ENCODE results near the gene TYW1B. TPM values are rescaled to one million over a fixed set of nuclear protein-coding genes. Genes with fewer than 3 reads are reported as not detected.
"Not testable (repeated sequence)": the region's sequence is repeated elsewhere in the genome, so short reads cannot be mapped to it uniquely, and the experiment has no call there.

TYW1B gene
- total and polyA plus RNA-seq, 4 experiments from 2014 or later, result 0.30 to 8.4 (median 5.0) TPM

GRCh38 chr7:72554401-72554800 is 273.6 kb downstream of the TYW1B start:
- H3K27me3 Mint-ChIP-seq; POLR2A ChIA-PET (ENCODE audit: partially characterized antibody); CTCF ChIA-PET (ENCODE audit: partially characterized antibody); H3K4me1 ChIP-seq (ENCODE audit: insufficient read depth, low read length); H3K27ac Mint-ChIP-seq; H3K4me3 Mint-ChIP-seq; H3K9me3 ChIP-seq (ENCODE audit: control insufficient read depth in 1 of 2, low read length in 2 of 2); H3K27ac ChIP-seq (ENCODE audit: low read depth, low read length); H3K27me3 ChIP-seq (ENCODE audit: insufficient read depth, low read length); H3K4me1 Mint-ChIP-seq; H3K36me3 ChIP-seq (ENCODE audit: insufficient read depth, low read length); DNase-seq; intact Hi-C loops (cut with micrococcal nuclease); H3K4me3 ChIP-seq (ENCODE audit: low read length in 2 of 2); H3K36me3 Mint-ChIP-seq: not testable (repeated sequence)
- peaks cover 0 to 19% (median 5%) of the 10 kb centered on the region in 8 donors for H3K9me3 Mint-ChIP-seq

GRCh38 chr7:72550454-72550853 is 277.5 kb downstream of the TYW1B start:
- H3K9me3 Mint-ChIP-seq, result peaks cover 0 to 24% (median 3%) of the 10 kb centered on the region in 8 donors
- H3K4me1 ChIP-seq (ENCODE audit: insufficient read depth, low read length); POLR2A ChIA-PET (ENCODE audit: partially characterized antibody); H3K4me3 Mint-ChIP-seq; H3K9me3 ChIP-seq (ENCODE audit: control insufficient read depth in 1 of 2, low read length in 2 of 2); intact Hi-C loops (cut with micrococcal nuclease); H3K4me3 ChIP-seq (ENCODE audit: low read length in 2 of 2); H3K27me3 ChIP-seq (ENCODE audit: insufficient read depth, low read length); DNase-seq; H3K36me3 Mint-ChIP-seq; H3K27ac Mint-ChIP-seq; H3K4me1 Mint-ChIP-seq; CTCF ChIA-PET (ENCODE audit: partially characterized antibody); H3K27me3 Mint-ChIP-seq; H3K36me3 ChIP-seq (ENCODE audit: insufficient read depth, low read length); H3K27ac ChIP-seq (ENCODE audit: low read depth, low read length): not testable (repeated sequence)

DNA sequence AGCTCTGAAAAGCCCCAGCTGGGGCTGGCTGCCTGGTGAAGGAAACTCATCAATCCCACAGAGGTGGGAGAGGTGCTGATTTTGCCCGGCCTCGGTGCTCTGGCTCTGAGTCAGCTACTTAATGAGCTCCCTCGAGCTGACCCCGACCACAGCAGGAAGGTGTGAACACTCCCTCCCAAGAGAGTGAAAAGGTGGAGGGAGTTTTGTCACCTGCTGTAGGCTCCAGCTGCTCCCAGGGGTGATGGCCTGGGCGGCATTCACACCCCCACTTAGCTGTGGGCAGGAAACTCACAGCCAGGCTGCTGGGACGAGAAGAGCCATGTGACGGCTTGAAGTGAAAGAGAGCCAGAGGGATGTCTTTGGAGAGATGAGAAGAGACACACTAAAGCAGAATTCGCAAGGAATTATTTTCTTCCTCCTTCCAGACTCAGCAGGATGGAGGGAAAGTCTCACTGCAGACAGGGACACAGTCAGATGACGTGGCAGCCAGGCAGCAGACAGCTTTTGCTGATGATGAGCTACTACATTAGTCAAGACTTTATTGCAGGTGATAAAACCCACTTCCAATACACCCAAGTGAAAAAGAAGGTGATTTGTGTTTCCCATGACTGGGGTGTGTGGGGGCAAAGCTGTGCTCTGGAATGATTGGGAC is 281.3 kb downstream of the TYW1B start:
- H3K9me3 ChIP-seq (ENCODE audit: control insufficient read depth in 1 of 2, low read length in 2 of 2); H3K27me3 Mint-ChIP-seq; POLR2A ChIA-PET (ENCODE audit: partially characterized antibody); intact Hi-C loops (cut with micrococcal nuclease); H3K27ac Mint-ChIP-seq; DNase-seq; H3K36me3 ChIP-seq (ENCODE audit: insufficient read depth, low read length); H3K36me3 Mint-ChIP-seq; H3K4me3 Mint-ChIP-seq; H3K27me3 ChIP-seq (ENCODE audit: insufficient read depth, low read length); H3K4me1 ChIP-seq (ENCODE audit: insufficient read depth, low read length); H3K27ac ChIP-seq (ENCODE audit: low read depth, low read length); H3K4me3 ChIP-seq (ENCODE audit: low read length in 2 of 2); H3K4me1 Mint-ChIP-seq; CTCF ChIA-PET (ENCODE audit: partially characterized antibody): not testable (repeated sequence)
- H3K9me3 Mint-ChIP-seq, result peaks cover 0 to 16% (median 3%) of the 10 kb centered on the region in 8 donors

GRCh38 chr7:72544531-72544930 is 283.5 kb downstream of the TYW1B start:
- H3K9me3 ChIP-seq (ENCODE audit: control insufficient read depth in 1 of 2, low read length in 2 of 2); H3K27me3 Mint-ChIP-seq; intact Hi-C loops (cut with micrococcal nuclease); H3K4me1 Mint-ChIP-seq; H3K27ac ChIP-seq (ENCODE audit: low read depth, low read length); H3K27ac Mint-ChIP-seq; H3K9me3 Mint-ChIP-seq; H3K36me3 ChIP-seq (ENCODE audit: insufficient read depth, low read length); H3K36me3 Mint-ChIP-seq; H3K4me1 ChIP-seq (ENCODE audit: insufficient read depth, low read length); H3K27me3 ChIP-seq (ENCODE audit: insufficient read depth, low read length); CTCF ChIA-PET (ENCODE audit: partially characterized antibody); POLR2A ChIA-PET (ENCODE audit: partially characterized antibody); H3K4me3 Mint-ChIP-seq; DNase-seq; H3K4me3 ChIP-seq (ENCODE audit: low read length in 2 of 2): not testable (repeated sequence)

DNA sequence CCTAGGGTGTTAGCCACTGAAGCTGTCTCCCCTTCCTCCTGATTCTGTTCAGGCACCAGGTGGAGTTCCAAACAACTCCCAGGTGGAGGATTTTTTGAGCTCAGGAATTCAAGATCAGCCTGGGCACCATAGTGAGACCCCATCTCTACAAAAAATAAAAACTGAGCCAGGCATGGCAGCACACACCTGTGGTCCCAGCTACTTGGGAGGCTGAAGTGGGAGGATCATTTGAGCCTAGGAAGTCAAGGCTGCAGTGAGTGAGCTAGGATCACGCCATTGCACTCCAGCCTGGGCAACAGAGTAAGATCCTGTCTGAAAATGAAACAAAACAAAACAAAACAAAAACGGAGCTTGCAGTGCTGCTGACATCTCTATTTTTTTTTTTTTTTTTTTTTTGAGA is 287.1 kb downstream of the TYW1B start:
- H3K27ac Mint-ChIP-seq, result no peak overlapping the region
- DNase-seq, result no peak
- Histone ChIP-seq H3K4me3 (ENCODE audit: low read length in 2 of 2) (no peak overlapping the region), H3K27ac (ENCODE audit: low read depth, low read length) (no peak overlapping the region), H3K4me1 (ENCODE audit: insufficient read depth, low read length) (no peaks in the 10 kb centered on the region), H3K36me3 (ENCODE audit: insufficient read depth, low read length) (no peaks in the 10 kb centered on the region), H3K9me3 (ENCODE audit: control insufficient read depth in 1 of 2, low read length in 2 of 2) (no peaks in the 10 kb centered on the region), H3K27me3 (ENCODE audit: insufficient read depth, low read length) (no peaks in the 10 kb centered on the region)
- H3K4me1 Mint-ChIP-seq, result peaks cover 0 to 2% (median 0%) of the 10 kb centered on the region in 4 donors
- peaks cover 0 to 2% (median 0%) of the 10 kb centered on the region in 8 donors for H3K9me3 Mint-ChIP-seq
- H3K36me3 Mint-ChIP-seq, result no peaks in the 10 kb centered on the region
- no peaks in the 10 kb centered on the region for H3K27me3 Mint-ChIP-seq
- intact Hi-C loops (cut with micrococcal nuclease), result no loop called here
- POLR2A ChIA-PET (ENCODE audit: partially characterized antibody), result no interaction called here
- no peak overlapping the region for H3K4me3 Mint-ChIP-seq
- CTCF ChIA-PET (ENCODE audit: partially characterized antibody), result no interaction called here

- no peaks in the 10 kb centered on the region for H3K36me3 ChIP-seq (ENCODE audit: insufficient read depth, low read length)
- CTCF ChIA-PET (ENCODE audit: partially characterized antibody), result no interaction called here
- Mint-ChIP-seq H3K27ac (no peak overlapping the region), H3K27me3 (no peaks in the 10 kb centered on the region), H3K4me1 (peaks cover 0 to 2% (median 0%) of the 10 kb centered on the region in 4 donors), H3K36me3 (no peaks in the 10 kb centered on the region), H3K9me3 (peaks cover 0 to 2% (median 0%) of the 10 kb centered on the region in 8 donors), H3K4me3 (no peak overlapping the region)
- H3K9me3 ChIP-seq (ENCODE audit: control insufficient read depth in 1 of 2, low read length in 2 of 2), result no peaks in the 10 kb centered on the region
- intact Hi-C loops (cut with micrococcal nuclease), result no loop called here
- no peaks in the 10 kb centered on the region for H3K27me3 ChIP-seq (ENCODE audit: insufficient read depth, low read length)
- no peak overlapping the region for H3K27ac ChIP-seq (ENCODE audit: low read depth, low read length)
- POLR2A ChIA-PET (ENCODE audit: partially characterized antibody), result no interaction called here
- H3K4me1 ChIP-seq (ENCODE audit: insufficient read depth, low read length), result no peaks in the 10 kb centered on the region
- H3K4me3 ChIP-seq (ENCODE audit: low read length in 2 of 2), result no peak overlapping the region
- DNase-seq, result no peak
Observed at GRCh38 chr7:72540106-72540611, 287.8 kb downstream of the TYW1B start.

DNA sequence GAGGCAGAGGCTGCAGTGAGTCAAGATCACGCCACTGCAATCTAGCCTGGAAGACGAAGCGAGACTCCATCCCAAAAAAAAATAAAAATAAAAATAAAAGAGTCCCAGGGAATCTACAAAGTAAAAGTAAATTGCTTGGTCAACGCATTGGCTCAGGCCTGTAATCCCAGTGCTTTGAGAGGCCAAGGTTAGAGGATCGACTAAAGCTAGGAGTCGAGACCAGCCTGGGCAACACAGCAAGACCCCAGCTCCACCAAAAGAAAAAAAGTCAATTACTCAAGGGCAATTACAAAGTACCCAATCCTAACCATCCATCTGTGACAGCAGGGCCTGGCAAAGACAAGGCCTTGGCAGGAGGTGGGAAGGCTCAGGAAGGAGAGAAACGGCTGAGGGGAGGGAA is 288.3 kb downstream of the TYW1B start:
- Mint-ChIP-seq H3K4me1 (peaks cover 0 to 2% (median 0%) of the 10 kb centered on the region in 4 donors), H3K9me3 (peaks cover 0 to 2% (median 0%) of the 10 kb centered on the region in 8 donors), H3K27me3 (no peaks in the 10 kb centered on the region), H3K36me3 (no peaks in the 10 kb centered on the region), H3K4me3 (no peak overlapping the region), H3K27ac (no peak overlapping the region)
- POLR2A ChIA-PET (ENCODE audit: partially characterized antibody), result no interaction called here
- DNase-seq, result no peak
- Histone ChIP-seq H3K4me1 (ENCODE audit: insufficient read depth, low read length) (no peaks in the 10 kb centered on the region), H3K4me3 (ENCODE audit: low read length in 2 of 2) (no peak overlapping the region), H3K27ac (ENCODE audit: low read depth, low read length) (no peak overlapping the region), H3K36me3 (ENCODE audit: insufficient read depth, low read length) (no peaks in the 10 kb centered on the region), H3K27me3 (ENCODE audit: insufficient read depth, low read length) (no peaks in the 10 kb centered on the region), H3K9me3 (ENCODE audit: control insufficient read depth in 1 of 2, low read length in 2 of 2) (no peaks in the 10 kb centered on the region)
- CTCF ChIA-PET (ENCODE audit: partially characterized antibody), result no interaction called here
- intact Hi-C loops (cut with micrococcal nuclease), result no loop called here

DNA sequence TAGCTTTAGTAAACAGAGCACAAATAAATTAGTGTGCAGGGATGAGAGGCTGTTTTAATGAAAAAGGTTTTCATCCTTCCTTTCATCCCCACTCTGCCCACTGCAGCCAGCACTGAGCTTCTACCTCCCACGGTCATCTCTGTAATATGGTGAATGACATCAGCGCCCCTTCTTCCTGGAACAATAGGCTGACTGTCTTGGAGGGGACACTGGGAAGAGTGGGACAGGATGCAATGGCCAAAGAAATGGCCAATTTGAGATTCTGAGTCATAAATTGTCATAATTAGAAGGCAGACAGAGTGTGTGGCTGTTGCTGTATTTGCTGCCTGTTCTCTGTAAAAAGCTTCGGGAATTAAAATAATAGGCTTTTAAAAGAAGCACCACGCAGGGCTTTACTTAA is 289.1 kb downstream of the TYW1B start:
- POLR2A ChIA-PET (ENCODE audit: partially characterized antibody), result no interaction called here
- Histone ChIP-seq H3K4me3 (ENCODE audit: low read length in 2 of 2) (no peak overlapping the region), H3K27me3 (ENCODE audit: insufficient read depth, low read length) (no peaks in the 10 kb centered on the region), H3K9me3 (ENCODE audit: control insufficient read depth in 1 of 2, low read length in 2 of 2) (no peaks in the 10 kb centered on the region), H3K4me1 (ENCODE audit: insufficient read depth, low read length) (no peaks in the 10 kb centered on the region), H3K27ac (ENCODE audit: low read depth, low read length) (no peak overlapping the region), H3K36me3 (ENCODE audit: insufficient read depth, low read length) (no peaks in the 10 kb centered on the region)
- Mint-ChIP-seq H3K27ac (no peak overlapping the region), H3K4me3 (no peak overlapping the region), H3K27me3 (no peaks in the 10 kb centered on the region), H3K4me1 (peaks cover 0 to 2% (median 0%) of the 10 kb centered on the region in 4 donors), H3K36me3 (no peaks in the 10 kb centered on the region), H3K9me3 (peaks cover 0 to 2% (median 0%) of the 10 kb centered on the region in 8 donors)
- intact Hi-C loops (cut with micrococcal nuclease), result no loop called here
- CTCF ChIA-PET (ENCODE audit: partially characterized antibody), result no interaction called here
- no peak for DNase-seq
